HepG2 (cell line): ENCODE measurements around the gene DPEP3. TPM values are rescaled to one million over a fixed set of nuclear protein-coding genes. Genes with fewer than 3 reads are reported as not detected.

Source experiments
- BCL6 ChIP-seq: IDR thresholded peaks from 2 replicates; pipeline ENCODE4 v1.6.1; 2016; ENCODE audit warnings: missing genetic modification reagents, missing compliant biosample characterization
- CBX2 ChIP-seq, 2 experiments: fragments of 200-600 bp in 1 of 2; sonication (generic); formaldehyde crosslinking in 1 of 2; IDR thresholded peaks; 2 replicates each; pipeline versions ENCODE4 v1.7.0 to v1.8.1; 2018 to 2022; ENCODE audit warnings: low read depth in 2 of 2, low read length in 1 of 2, mild to moderate bottlenecking in 1 of 2, missing genetic modification reagents in 1 of 2
- KLF12 ChIP-seq: sonication (generic); formaldehyde crosslinking; IDR thresholded peaks from 2 replicates; pipeline ENCODE4 v1.4.0; 2020; ENCODE audit warnings: missing genetic modification reagents, borderline replicate concordance
- KLF15 ChIP-seq: sonication (generic); formaldehyde crosslinking; IDR thresholded peaks from 2 replicates; pipeline ENCODE4 v1.8.1; 2023; ENCODE audit warnings: borderline replicate concordance, mild to moderate bottlenecking, inconsistent platforms, missing genetic modification reagents, mixed read lengths
- MLLT10 ChIP-seq: sonication (generic); formaldehyde crosslinking; IDR thresholded peaks from 2 replicates; pipeline ENCODE4 v1.4.0; 2020; ENCODE audit warnings: missing genetic modification reagents
- NCOA5 ChIP-seq: sonication (generic); formaldehyde crosslinking; IDR thresholded peaks from 2 replicates; pipeline ENCODE4 v1.4.0; 2020; ENCODE audit warnings: missing genetic modification reagents
- ONECUT2 ChIP-seq: sonication (generic); formaldehyde crosslinking; IDR thresholded peaks from 2 replicates; pipeline ENCODE4 v1.4.0; 2020; ENCODE audit warnings: missing genetic modification reagents
- SAFB2 ChIP-seq: sonication (generic); formaldehyde crosslinking; IDR thresholded peaks from 2 replicates; pipeline ENCODE4 v1.5.1; 2020; ENCODE audit warnings: missing genetic modification reagents, low read depth, mild to moderate bottlenecking, borderline replicate concordance
- SSRP1 ChIP-seq: IDR thresholded peaks from 2 replicates; pipeline ENCODE4 v1.6.1; 2016; ENCODE audit warnings: control low read depth
- WIZ ChIP-seq: sonication (generic); formaldehyde crosslinking; IDR thresholded peaks from 2 replicates; pipeline ENCODE4 v1.5.1; 2020; ENCODE audit warnings: mild to moderate bottlenecking, missing genetic modification reagents
- ZNF263 ChIP-seq: sonication (generic); formaldehyde crosslinking; IDR thresholded peaks from 2 replicates; pipeline ENCODE4 v1.4.0; 2020; ENCODE audit warnings: missing genetic modification reagents
- ZNF382 ChIP-seq: sonication (generic); formaldehyde crosslinking; IDR thresholded peaks from 2 replicates; pipeline ENCODE4 v1.5.0; 2020; ENCODE audit warnings: missing genetic modification reagents, mild to moderate bottlenecking, borderline replicate concordance
- ZNF572 ChIP-seq: sonication (generic); formaldehyde crosslinking; IDR thresholded peaks from 2 replicates; pipeline ENCODE4 v1.5.1; 2020; ENCODE audit warnings: mild to moderate bottlenecking, missing genetic modification reagents
- ZNF724P ChIP-seq: sonication (generic); formaldehyde crosslinking; IDR thresholded peaks from 2 replicates; pipeline ENCODE4 v1.8.0; 2022; ENCODE audit warnings: missing genetic modification reagents, borderline replicate concordance
- ZSCAN22 ChIP-seq: sonication (generic); formaldehyde crosslinking; IDR thresholded peaks from 2 replicates; pipeline ENCODE4 v1.4.0; 2020; ENCODE audit warnings: mild to moderate bottlenecking, missing genetic modification reagents
- polyA plus RNA-seq, 8 experiments: library from polyadenylated mRNA; depleted of rRNA in 3 of 8; stranded (reverse) in 7 of 8; unstranded in 1 of 8; fragments of >200 nt; fragmentation: Illumina TruSeq in 4 of 8; extraction: Trizol in 4 of 8; gene quantifications; 2 replicates each; pipeline versions ENCODE4 v1.2.1 to v1.2.3, GENCODE V29; 2011 to 2016; ENCODE audit warnings: low read depth in 4 of 8, missing spikeins in 1 of 8, mixed read lengths in 1 of 8; ENCODE audit not compliant: insufficient read depth in 1 of 8
- total RNA-seq, 5 experiments: library from RNA; depleted of rRNA; stranded (reverse); fragments of >200 nt; fragmentation: Illumina TruSeq; extraction: Trizol; gene quantifications; 2 replicates each; pipeline ENCODE4 v1.2.3, GENCODE V29; 2016; ENCODE audit warnings: low read depth in 1 of 5
- TF ChIP-seq, protein P1 (sequence below): sonication (generic); formaldehyde crosslinking; IDR thresholded peaks from 2 replicates; pipeline ENCODE4 v1.4.0; 2020; ENCODE audit warnings: missing genetic modification reagents, borderline replicate concordance
- TF ChIP-seq, protein P2 (sequence below): sonication (generic); formaldehyde crosslinking; IDR thresholded peaks from 2 replicates; pipeline ENCODE4 v1.4.0; 2020; ENCODE audit warnings: mild to moderate bottlenecking, missing genetic modification reagents
- TF ChIP-seq, protein P3 (sequence below): sonication (generic); formaldehyde crosslinking; IDR thresholded peaks from 2 replicates; pipeline ENCODE4 v1.8.0; 2022; ENCODE audit warnings: mild to moderate bottlenecking, missing genetic modification reagents
- TF ChIP-seq, protein P4 (sequence below): sonication (generic); formaldehyde crosslinking; conservative IDR thresholded peaks from 2 replicates; pipeline ENCODE4 v1.4.0; 2020; ENCODE audit warnings: missing genetic modification reagents
- TF ChIP-seq, protein P5 (sequence below): sonication (generic); formaldehyde crosslinking; IDR thresholded peaks from 2 replicates; pipeline ENCODE4 v1.8.1; 2023; ENCODE audit warnings: mild to moderate bottlenecking, missing genetic modification reagents, borderline replicate concordance

DPEP3 gene
- total and polyA plus RNA-seq, 2 of the 13 experiments (the other 11 are each of a cell fraction or from before 2014, with no cell fraction given): not detected

DNA sequence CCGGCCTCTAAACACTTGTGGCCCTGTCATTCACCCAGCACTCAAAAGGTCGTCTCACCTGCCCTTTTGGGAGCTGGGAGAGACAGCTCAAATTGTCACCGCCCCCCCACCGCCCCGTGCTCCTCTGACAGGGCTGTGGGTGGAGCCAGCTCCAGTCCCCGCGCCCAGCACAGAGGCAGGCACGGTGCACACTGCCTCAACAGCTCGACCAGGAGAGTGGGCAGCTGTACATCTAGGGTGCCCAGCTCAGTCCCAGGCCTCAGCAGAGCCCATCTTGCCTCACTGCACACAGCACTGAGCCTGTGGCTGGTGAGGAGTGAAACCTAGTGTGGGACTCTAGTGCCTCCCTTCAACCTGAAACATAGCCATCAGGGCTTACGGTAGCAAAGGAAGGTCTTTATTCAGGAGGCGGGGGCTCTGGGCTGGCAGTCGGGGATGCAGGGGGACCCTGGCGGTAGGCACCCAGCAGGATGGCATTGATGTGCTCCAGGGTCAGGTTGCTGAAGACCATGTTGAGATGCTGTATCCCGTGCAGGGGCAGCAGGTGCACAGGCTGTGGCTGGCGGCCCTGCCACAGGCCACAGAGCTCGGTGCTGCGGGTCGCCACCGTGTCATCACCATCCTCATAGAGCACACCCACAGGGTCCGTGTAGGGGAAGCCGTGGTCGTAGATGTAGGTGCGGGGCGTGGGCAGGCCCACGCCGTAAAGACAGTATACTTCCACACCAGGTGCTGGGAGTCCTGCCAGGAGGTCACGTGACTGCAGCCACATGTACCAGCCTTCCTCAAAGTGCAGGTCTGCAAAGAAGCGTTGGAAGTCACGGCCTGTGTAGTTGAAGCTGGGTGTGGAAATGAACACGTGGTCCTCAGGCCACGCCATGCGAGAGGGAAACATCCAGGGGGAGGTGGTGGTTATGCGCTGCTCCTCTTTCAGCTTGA, 40.5 kb downstream of the DPEP3 start (continued):
- TF ChIP-seq, protein P1, sequence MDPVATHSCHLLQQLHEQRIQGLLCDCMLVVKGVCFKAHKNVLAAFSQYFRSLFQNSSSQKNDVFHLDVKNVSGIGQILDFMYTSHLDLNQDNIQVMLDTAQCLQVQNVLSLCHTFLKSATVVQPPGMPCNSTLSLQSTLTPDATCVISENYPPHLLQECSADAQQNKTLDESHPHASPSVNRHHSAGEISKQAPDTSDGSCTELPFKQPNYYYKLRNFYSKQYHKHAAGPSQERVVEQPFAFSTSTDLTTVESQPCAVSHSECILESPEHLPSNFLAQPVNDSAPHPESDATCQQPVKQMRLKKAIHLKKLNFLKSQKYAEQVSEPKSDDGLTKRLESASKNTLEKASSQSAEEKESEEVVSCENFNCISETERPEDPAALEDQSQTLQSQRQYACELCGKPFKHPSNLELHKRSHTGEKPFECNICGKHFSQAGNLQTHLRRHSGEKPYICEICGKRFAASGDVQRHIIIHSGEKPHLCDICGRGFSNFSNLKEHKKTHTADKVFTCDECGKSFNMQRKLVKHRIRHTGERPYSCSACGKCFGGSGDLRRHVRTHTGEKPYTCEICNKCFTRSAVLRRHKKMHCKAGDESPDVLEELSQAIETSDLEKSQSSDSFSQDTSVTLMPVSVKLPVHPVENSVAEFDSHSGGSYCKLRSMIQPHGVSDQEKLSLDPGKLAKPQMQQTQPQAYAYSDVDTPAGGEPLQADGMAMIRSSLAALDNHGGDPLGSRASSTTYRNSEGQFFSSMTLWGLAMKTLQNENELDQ: no peak
- TF ChIP-seq NCOA5 (CRISPR knock-in tag) (no peak), KLF15 (no peak), ZNF572 (CRISPR knock-in tag) (no peak), SSRP1 (CRISPR knock-in tag) (peak; percentile 51; the same call in 1 of the 2 replicates), KLF12 (CRISPR knock-in tag) (no peak), ZNF724P (no peak), ZNF263 (CRISPR knock-in tag) (no peak), ONECUT2 (no peak), ZSCAN22 (no peak), SAFB2 (CRISPR knock-in tag) (peak; percentile 72; the same call in 1 of the 2 replicates), ZNF382 (CRISPR knock-in tag) (no peak), CBX2 (IDR thresholded peaks at IDR 0.05; ENCODE audit: low read depth, low read length) (no peak), CBX2 (CRISPR knock-in tag; IDR thresholded peaks at IDR 0.05; ENCODE audit: low read depth) (no peak), WIZ (CRISPR knock-in tag) (no peak), MLLT10 (CRISPR knock-in tag) (no peak), BCL6 (CRISPR knock-in tag) (no peak)
- TF ChIP-seq, protein P2, sequence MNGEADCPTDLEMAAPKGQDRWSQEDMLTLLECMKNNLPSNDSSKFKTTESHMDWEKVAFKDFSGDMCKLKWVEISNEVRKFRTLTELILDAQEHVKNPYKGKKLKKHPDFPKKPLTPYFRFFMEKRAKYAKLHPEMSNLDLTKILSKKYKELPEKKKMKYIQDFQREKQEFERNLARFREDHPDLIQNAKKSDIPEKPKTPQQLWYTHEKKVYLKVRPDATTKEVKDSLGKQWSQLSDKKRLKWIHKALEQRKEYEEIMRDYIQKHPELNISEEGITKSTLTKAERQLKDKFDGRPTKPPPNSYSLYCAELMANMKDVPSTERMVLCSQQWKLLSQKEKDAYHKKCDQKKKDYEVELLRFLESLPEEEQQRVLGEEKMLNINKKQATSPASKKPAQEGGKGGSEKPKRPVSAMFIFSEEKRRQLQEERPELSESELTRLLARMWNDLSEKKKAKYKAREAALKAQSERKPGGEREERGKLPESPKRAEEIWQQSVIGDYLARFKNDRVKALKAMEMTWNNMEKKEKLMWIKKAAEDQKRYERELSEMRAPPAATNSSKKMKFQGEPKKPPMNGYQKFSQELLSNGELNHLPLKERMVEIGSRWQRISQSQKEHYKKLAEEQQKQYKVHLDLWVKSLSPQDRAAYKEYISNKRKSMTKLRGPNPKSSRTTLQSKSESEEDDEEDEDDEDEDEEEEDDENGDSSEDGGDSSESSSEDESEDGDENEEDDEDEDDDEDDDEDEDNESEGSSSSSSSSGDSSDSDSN: no peak
- TF ChIP-seq, protein P3, sequence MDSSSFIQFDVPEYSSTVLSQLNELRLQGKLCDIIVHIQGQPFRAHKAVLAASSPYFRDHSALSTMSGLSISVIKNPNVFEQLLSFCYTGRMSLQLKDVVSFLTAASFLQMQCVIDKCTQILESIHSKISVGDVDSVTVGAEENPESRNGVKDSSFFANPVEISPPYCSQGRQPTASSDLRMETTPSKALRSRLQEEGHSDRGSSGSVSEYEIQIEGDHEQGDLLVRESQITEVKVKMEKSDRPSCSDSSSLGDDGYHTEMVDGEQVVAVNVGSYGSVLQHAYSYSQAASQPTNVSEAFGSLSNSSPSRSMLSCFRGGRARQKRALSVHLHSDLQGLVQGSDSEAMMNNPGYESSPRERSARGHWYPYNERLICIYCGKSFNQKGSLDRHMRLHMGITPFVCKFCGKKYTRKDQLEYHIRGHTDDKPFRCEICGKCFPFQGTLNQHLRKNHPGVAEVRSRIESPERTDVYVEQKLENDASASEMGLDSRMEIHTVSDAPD: no peak
- TF ChIP-seq, protein P4, sequence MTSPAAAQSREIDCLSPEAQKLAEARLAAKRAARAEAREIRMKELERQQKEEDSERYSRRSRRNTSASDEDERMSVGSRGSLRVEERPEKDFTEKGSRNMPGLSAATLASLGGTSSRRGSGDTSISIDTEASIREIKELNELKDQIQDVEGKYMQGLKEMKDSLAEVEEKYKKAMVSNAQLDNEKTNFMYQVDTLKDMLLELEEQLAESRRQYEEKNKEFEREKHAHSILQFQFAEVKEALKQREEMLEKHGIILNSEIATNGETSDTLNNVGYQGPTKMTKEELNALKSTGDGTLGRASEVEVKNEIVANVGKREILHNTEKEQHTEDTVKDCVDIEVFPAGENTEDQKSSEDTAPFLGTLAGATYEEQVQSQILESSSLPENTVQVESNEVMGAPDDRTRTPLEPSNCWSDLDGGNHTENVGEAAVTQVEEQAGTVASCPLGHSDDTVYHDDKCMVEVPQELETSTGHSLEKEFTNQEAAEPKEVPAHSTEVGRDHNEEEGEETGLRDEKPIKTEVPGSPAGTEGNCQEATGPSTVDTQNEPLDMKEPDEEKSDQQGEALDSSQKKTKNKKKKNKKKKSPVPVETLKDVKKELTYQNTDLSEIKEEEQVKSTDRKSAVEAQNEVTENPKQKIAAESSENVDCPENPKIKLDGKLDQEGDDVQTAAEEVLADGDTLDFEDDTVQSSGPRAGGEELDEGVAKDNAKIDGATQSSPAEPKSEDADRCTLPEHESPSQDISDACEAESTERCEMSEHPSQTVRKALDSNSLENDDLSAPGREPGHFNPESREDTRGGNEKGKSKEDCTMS (CRISPR knock-in tag): no peak
- TF ChIP-seq, protein P5, sequence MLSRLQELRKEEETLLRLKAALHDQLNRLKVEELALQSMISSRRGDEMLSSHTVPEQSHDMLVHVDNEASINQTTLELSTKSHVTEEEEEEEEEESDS (CRISPR knock-in tag): no peak
